Measurements from ENCODE around the gene ODC1. TPM values are rescaled to one million over a fixed set of nuclear protein-coding genes. Genes with fewer than 3 reads are reported as not detected.

Gene ODC1
- total RNA-seq (2021) = 42.3 to 46.6 TPM (median 42.8 TPM) in 3 replicates
- Bru-seq, nascent RNA = percentile 67 among the genes with signal in this experiment
- long read RNA-seq, experiment 1, transcript ODC1-201 (12 exons, 2,653 nt) = major isoform, 298 of 316 reads
- long read RNA-seq, experiment 1, partial matches to known transcripts = 11 of 316 reads
- long read RNA-seq, experiment 1, other reads (novel, unspliced or antisense) = 7 of 316 reads
- long read RNA-seq, experiment 2, transcript ODC1-201 (12 exons, 2,653 nt) = major isoform, 45 of 78 reads
- long read RNA-seq, experiment 2, partial matches to known transcripts = 21 of 78 reads
- long read RNA-seq, experiment 2, other reads (novel, unspliced or antisense) = 12 of 78 reads
- long read RNA-seq, experiment 3, transcript ODC1-201 (12 exons, 2,653 nt) = major isoform, 6 of 64 reads
- long read RNA-seq, experiment 3, partial matches to known transcripts = 57 of 64 reads
- long read RNA-seq, experiment 3, other reads (novel, unspliced or antisense) = 1 of 64 reads

- ChIA-PET CTCF (interaction anchor here (1.8 to 5.7 kb wide), 3 partner anchors 13 to 324 kb away, joined by 6 to 41 read pairs (median 17); no protein-coding TSS in a partner anchor), POLR2A (interaction anchor here (0.9 to 1.3 kb wide), 4 partner anchors 9 to 59 kb away, joined by 3 to 6 read pairs (median 4); no protein-coding TSS in a partner anchor)
- H3K27ac Mint-ChIP-seq = no peak within 1 kb of the TSS
- peaks cover 15% of the 10 kb centered on the region for H3K36me3 Mint-ChIP-seq
- H3K4me1 Mint-ChIP-seq = peaks cover 18% of the 10 kb centered on the region
- peaks cover 22% of the 10 kb centered on the region for H3K27me3 Mint-ChIP-seq (ENCODE audit: low read depth)
- DNase-seq (ENCODE audit: low spot score) (peak; percentile 90), ATAC-seq (peak; percentile 66)
- no peaks in the 10 kb centered on the region for H3K9me3 Mint-ChIP-seq
- H3K4me3 Mint-ChIP-seq = peak within 1 kb of the TSS; percentile 74
- no peak for TF ChIP-seq CTCF (IDR thresholded peaks at IDR 0.05)
- no peak for TF ChIP-seq JAZF1 (CRISPR knock-in tag; IDR thresholded peaks at IDR 0.05)
- TF ChIP-seq, protein P1, sequence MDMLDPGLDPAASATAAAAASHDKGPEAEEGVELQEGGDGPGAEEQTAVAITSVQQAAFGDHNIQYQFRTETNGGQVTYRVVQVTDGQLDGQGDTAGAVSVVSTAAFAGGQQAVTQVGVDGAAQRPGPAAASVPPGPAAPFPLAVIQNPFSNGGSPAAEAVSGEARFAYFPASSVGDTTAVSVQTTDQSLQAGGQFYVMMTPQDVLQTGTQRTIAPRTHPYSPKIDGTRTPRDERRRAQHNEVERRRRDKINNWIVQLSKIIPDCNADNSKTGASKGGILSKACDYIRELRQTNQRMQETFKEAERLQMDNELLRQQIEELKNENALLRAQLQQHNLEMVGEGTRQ (CRISPR knock-in tag; IDR thresholded peaks at IDR 0.05) = peak; percentile 82
- peak; percentile 81 for TF ChIP-seq NR2C2 (CRISPR knock-in tag; IDR thresholded peaks at IDR 0.05)
- TF ChIP-seq RELA (CRISPR knock-in tag; IDR thresholded peaks at IDR 0.05; ENCODE audit: borderline replicate concordance) = peak; percentile 97
- TF ChIP-seq RORB (CRISPR knock-in tag; IDR thresholded peaks at IDR 0.05) = no peak
- TF ChIP-seq, protein P2, sequence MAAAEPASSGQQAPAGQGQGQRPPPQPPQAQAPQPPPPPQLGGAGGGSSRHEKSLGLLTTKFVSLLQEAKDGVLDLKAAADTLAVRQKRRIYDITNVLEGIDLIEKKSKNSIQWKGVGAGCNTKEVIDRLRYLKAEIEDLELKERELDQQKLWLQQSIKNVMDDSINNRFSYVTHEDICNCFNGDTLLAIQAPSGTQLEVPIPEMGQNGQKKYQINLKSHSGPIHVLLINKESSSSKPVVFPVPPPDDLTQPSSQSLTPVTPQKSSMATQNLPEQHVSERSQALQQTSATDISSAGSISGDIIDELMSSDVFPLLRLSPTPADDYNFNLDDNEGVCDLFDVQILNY (CRISPR knock-in tag; IDR thresholded peaks at IDR 0.05) = peak; percentile 99
- TF ChIP-seq, protein P3, sequence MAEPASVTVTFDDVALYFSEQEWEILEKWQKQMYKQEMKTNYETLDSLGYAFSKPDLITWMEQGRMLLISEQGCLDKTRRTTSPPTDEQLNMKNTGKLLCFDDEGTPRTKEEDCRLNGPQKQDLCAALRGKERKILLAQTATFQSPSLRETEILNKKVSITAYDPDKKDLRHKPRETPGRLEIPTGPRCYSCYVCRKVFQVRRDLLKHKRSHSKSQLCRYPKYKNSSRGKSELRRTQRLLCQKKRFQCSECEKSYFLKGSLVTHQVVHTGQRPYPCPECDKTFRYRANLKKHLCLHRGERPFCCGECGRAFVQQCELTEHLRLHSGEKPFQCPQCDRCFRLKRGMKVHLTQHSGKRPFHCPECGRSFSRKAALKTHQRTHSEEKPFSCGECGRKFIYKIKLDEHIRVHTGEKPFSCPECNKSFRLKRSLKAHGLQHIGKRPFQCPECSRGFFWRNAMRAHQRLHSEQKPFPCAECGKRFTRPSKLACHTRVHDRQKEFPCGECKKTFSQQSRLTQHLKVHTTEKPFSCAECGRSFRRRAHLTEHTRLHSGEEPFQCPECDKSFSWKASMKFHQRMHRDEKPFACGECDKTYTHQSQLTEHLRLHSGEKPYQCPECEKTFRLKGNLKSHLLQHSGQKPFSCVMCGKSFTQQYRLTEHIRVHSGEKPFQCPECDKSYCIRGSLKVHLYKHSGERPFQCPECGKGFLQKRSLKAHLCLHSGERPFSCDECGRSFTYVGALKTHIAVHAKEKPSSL (CRISPR knock-in tag; conservative IDR thresholded peaks at IDR 0.05) = no peak
- no peak for TF ChIP-seq OVOL2 (CRISPR knock-in tag; IDR thresholded peaks at IDR 0.05; ENCODE audit: borderline replicate concordance)
- peak; percentile 99 for TF ChIP-seq ETV6 (CRISPR knock-in tag; IDR thresholded peaks at IDR 0.05)
- no peak for TF ChIP-seq AR (CRISPR knock-in tag; IDR thresholded peaks at IDR 0.05)
- TF ChIP-seq TCF7 (CRISPR knock-in tag; IDR thresholded peaks at IDR 0.05; ENCODE audit: low read depth) = peak; percentile 97; the same call in 1 of the 2 replicates
- peak; percentile 82 for TF ChIP-seq USF1 (CRISPR knock-in tag; IDR thresholded peaks at IDR 0.05)
- TF ChIP-seq MLX (CRISPR knock-in tag; IDR thresholded peaks at IDR 0.05) = no peak
- TF ChIP-seq JUN (CRISPR knock-in tag; IDR thresholded peaks at IDR 0.05) = peak; percentile 98
- no peak for TF ChIP-seq ZNF423 (CRISPR knock-in tag; IDR thresholded peaks at IDR 0.05)
- TF ChIP-seq ZNF263 (CRISPR knock-in tag; IDR thresholded peaks at IDR 0.05; ENCODE audit: low read depth) = peak; percentile 90
- TF ChIP-seq ZNF232 (CRISPR knock-in tag; IDR thresholded peaks at IDR 0.05) = peak; percentile 99
- no peak for TF ChIP-seq ZSCAN18 (CRISPR knock-in tag; IDR thresholded peaks at IDR 0.05)
- TF ChIP-seq IRF2 (CRISPR knock-in tag; IDR thresholded peaks at IDR 0.05; ENCODE audit: borderline replicate concordance, low read depth) = peak; percentile 86; the same call in 1 of the 2 replicates
- TF ChIP-seq FOXP1 (CRISPR knock-in tag; IDR thresholded peaks at IDR 0.05; ENCODE audit: borderline replicate concordance) = peak; percentile 100
- TF ChIP-seq CREB1 (CRISPR knock-in tag; IDR thresholded peaks at IDR 0.05) = peak; percentile 52; the same call in 1 of the 2 replicates
Observed at GRCh38 chr2:10447895-10448575, at the start of gene ODC1. Gene ODC1 (minus strand): TSS chr2:10448327. CDS start chr2:10445032, 3,295 bp downstream.
